Muscle of back (tissue), 11 donors: Measurements from ENCODE around the gene SOX4. TPM values are rescaled to one million over a fixed set of nuclear protein-coding genes. Genes with fewer than 3 reads are reported as not detected.

Source experiments
- DNase-seq, 3 donors: peaks; one replicate each; pipeline versions ENCODE4 v3.0.0 to v3.0.0-alpha.2; 2013
- polyA plus RNA-seq, 10 donors: library from polyadenylated mRNA; unstranded; fragments of 120-200 nt; gene quantifications; one replicate each; pipeline ENCODE4 v1.2.1, GENCODE V29; 2013; ENCODE audit not compliant: insufficient read length in 10 of 10

Gene SOX4
- polyA plus RNA-seq, 10 donors, result 33.6 to 62.1 (median 38.9) TPM

DNA sequence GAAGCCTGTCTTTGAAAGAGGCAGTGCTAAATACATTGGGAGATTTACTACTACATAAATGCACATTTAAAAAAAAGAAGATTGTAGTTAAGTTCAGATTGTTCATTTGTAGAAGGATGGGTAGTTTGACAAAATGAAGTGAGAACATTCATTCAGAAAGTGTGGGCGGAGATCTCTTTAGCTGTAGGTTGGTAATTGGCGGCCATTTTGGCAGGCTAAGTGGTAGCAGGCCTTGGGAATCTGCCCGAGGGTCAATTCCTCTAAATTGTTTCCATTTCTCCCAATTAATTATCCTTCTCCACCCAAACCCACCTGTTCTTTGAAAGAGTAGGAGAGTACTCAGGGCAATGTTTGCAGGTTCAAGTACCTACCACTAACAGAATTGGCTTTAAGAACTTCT lies 17.9 kb downstream of the SOX4 start:
- DNase-seq, result no peak

DNA sequence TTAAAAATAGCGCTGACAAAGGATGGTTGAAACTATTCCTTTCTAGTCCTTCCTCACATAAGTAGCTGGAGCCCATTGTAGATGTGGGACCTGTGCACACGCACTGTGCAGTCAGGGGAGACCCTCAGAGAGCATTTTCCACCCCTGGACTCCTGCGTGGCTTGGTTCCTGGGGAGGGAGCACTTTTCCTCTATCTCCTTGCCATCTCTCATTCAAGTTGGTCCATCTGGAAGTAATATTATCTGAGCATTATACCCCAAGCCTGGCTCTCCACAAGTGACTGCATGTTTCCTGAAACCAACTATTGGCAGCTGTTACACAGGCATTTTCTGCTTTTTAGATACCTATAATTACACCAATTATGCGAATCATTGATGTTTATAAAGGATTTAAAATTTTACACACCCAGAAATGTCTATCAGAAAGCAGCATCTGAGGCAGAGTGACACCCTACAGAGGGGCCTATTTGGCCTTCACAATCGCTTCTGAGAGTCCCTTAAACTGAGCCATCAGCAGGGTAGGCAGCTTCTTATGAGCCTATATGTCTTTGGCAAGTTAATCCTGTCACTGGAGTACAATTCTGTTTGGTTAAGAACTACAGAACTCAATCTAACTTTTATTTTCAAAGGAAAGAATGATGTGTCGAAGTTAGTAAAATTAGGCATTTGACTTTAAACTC lies 18.7 kb downstream of the SOX4 start:
- no peak for DNase-seq

GRCh38 chr6:21613809-21614208 lies 20.3 kb downstream of the SOX4 start:
- no peak for DNase-seq

GRCh38 chr6:21614226-21614625 lies 20.7 kb downstream of the SOX4 start:
- DNase-seq, result no peak

DNA sequence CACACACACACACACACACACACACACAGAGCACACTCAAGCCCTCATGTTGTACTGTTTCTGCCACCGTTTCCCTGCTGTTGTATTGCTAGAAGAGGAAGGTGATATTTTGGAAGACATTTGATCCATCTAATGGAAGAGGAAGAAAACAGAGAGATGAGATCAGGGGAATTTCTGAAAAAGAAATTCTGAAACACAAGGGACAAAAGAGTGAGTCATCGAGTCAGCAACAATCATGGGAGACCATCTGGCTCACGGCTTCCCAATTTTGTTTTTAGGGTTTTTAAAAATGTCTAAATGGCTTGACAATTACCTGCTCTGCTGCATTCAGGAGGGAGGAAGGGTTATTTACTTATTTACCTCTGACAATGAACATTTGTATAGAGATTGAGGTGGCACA lies 22.0 kb downstream of the SOX4 start:
- no peak for DNase-seq

DNA sequence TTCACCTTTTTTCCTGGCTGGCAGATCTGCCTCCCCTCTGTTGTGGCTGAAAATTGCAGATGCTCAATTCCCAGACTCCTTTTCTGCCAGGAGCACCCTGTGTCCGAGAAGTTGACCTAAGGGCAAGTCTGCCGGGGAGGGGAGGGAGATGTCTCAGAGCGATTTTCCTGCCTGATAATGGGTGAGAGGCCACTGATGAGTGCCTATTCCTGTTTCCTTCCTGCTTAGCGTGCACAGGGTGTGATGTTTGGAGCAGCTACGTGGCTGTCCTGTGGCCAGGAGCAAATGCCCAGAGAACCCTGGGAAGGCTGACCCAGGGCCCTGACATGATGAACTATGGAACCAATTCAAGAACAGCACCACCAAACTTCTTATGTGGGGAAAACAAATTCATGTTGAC lies 22.5 kb downstream of the SOX4 start:
- no peak for DNase-seq

DNA sequence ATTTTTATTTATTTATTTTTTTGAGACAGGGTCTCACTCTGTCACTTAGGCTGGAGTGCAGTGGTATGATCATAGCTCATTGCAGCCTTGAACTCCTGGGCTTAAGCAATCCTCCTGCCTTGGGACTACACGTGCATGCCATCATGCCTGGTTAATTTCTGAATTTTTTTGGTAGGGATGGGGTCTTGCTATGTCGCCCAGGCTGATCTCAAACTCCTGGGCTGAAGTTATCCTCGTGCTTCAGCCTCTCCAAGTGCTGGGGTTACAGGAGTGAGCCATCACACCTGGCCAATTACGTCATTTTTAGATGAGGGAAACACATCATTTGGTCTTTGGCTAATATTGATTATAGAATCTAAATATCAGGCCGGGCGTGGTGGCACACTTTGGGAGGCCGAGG lies 32.1 kb downstream of the SOX4 start:
- DNase-seq, result no peak

GRCh38 chr6:21626756-21627155 lies 33.2 kb downstream of the SOX4 start:
- no peak for DNase-seq

GRCh38 chr6:21628160-21628559 lies 34.6 kb downstream of the SOX4 start:
- DNase-seq, result no peak

DNA sequence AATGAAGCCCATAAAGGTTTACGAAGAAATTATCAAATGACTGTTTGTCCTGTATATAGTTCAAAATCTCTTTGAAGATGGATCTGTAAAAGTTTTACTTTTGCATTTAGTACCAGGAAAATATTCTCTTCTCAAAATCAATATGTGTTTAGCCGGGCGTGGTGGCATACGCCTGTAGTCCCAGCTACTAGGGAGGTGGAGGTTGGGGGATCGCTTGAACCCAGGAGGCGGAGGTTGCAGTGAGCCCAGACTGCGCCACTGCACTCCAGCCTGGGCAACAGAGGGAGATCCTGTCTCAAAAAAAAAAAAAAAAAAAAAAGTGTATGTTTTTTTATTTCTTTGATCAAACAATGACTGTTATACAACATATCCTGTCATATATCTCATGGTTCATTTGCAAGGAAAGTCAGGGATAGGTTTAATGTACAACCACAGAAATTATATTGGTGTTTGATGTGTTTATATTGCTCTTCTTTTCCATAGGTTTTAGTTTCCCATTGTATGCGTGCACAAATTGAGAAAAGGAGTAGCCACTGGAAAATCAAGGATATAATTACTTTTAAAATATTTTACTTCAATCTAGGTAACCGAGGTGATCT lies 40.1 kb downstream of the SOX4 start:
- DNase-seq, result no peak

GRCh38 chr6:21634582-21634981 lies 41.0 kb downstream of the SOX4 start:
- DNase-seq, result peak in 1 of 3 donors; percentile 79

- DNase-seq, result peak in 2 of 3 donors; percentile 1 to 30
Measured at GRCh38 chr6:21636876-21637275, 43.3 kb downstream of the SOX4 start.

DNA sequence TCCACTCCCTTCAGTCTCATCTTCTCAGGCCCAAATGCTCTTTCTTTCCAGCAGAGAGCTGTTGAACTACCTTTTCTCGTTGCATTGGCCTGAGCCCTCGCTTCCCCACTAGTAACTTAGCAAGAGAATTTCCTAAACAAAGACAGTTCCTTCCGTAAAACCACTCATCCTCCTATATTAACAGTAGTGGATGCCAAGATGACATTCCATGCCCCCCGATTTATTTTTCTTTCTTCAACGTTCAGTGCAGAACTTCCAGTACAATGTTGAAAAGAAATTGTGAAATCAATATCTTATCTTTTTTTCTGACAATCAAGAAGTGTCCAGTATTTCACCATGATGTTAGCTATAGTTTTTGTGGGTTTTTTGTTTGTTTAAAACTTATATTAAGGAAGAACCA lies 45.8 kb downstream of the SOX4 start:
- DNase-seq, result no peak
